C4-2B (cell line): ENCODE measurements around the gene PDE6H.

Experiments
- ZFX ChIP-seq: fragments of 450-650 bp; IDR thresholded peaks from 2 replicates; pipeline ENCODE4 v1.6.1; 2017
- TF ChIP-seq, protein P1 (sequence below): fragments of 450-650 bp; conservative IDR thresholded peaks from 2 replicates; pipeline ENCODE4 v1.5.1; 2017; ENCODE audit warnings: mild to moderate bottlenecking

DNA sequence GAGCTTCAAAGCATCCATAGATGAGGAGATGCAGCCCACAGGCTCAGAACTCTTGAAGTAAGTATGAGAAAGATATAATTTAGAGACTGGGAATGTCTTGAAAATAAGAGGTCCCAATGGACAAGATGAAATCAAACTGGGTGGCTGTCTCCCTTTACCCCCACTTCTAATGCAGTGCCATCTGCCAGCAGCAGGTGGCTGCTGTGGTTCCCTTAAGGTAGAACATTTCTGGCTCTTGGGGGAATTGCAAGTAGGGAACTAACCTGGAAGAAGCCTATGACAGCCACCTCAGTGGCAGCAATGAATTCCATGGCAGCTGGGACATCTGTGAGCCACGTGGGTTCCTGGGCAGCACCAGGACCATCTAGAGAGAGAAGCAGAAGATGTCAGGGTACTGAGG, 35.2 kb upstream of the PDE6H start:
- TF ChIP-seq, protein P1, sequence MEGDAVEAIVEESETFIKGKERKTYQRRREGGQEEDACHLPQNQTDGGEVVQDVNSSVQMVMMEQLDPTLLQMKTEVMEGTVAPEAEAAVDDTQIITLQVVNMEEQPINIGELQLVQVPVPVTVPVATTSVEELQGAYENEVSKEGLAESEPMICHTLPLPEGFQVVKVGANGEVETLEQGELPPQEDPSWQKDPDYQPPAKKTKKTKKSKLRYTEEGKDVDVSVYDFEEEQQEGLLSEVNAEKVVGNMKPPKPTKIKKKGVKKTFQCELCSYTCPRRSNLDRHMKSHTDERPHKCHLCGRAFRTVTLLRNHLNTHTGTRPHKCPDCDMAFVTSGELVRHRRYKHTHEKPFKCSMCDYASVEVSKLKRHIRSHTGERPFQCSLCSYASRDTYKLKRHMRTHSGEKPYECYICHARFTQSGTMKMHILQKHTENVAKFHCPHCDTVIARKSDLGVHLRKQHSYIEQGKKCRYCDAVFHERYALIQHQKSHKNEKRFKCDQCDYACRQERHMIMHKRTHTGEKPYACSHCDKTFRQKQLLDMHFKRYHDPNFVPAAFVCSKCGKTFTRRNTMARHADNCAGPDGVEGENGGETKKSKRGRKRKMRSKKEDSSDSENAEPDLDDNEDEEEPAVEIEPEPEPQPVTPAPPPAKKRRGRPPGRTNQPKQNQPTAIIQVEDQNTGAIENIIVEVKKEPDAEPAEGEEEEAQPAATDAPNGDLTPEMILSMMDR: 0 out of 2 replicates have a peak, but pooled peaks have one; percentile 1
- TF ChIP-seq ZFX: no peak
